Erythroblast (primary cell): Measurements from ENCODE around the gene CMC1.
"Not testable (repeated sequence)": the region's sequence is repeated elsewhere in the genome, so short reads cannot be mapped to it uniquely, and the experiment has no call there.

Experiments
- DNase-seq, 2 experiments: peaks; one replicate each; lab custom pipeline; 2025; lab: John Stamatoyannopoulos, UW
- GATA1 ChIP-seq: IDR thresholded peaks from 2 replicates; pipeline ENCODE4 v1.6.1; 2011; ENCODE audit warnings: low read depth, mild to moderate bottlenecking, control low read depth, low read length, moderate library complexity
- POLR2A ChIP-seq: IDR thresholded peaks from 2 replicates; pipeline ENCODE4 v1.6.1; 2011; ENCODE audit warnings: mild to moderate bottlenecking, low read length

CMC1 gene

DNA sequence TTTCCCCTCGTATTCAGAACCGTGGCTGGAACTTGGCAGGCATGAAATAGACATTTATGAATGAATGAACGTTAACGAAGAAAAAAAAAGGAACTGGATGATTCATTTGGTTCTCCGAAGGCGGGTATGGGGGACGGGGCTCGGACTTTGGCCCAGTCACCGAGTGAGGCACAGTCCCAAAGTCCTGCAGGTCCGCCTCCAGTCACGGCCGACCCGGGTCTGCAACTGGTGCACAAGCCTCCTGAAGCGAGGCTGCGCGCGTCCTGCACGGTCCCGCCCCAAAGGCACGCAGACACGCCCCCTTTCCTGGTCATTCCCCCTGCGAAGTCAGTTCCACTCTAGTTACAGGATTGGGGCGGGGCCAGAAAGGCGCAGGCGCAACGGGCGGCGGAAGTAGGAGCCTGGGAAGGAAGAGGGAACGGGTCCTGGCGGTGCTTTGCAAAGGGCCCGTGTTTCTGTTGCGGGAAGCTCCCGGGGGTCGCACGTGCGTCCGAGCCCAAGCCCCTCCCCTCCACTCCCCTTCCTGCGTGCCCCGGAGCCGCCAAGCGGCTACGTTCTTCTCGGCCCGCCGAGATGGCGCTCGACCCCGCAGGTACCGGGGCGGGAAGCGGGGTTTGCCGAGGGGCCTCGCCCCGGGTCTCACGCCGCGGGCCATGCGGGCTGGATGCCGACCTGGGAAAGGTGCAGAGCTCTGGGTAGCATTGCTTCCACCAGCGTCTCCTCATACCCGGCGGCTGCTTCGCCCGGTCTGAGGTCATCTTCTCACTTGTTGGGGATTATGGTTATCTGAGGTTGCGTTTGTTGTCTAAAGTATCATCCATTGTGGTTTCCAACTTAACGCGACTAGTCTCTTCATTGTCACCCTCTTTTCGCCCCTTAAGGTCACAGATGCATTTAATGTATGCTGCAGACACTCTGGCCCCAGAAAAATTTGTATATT is at the start of gene CMC1:
Gene CMC1 (plus strand): TSS at position 399 of the 940 bp plus-strand sequence. CDS start 175 bp downstream, at position 574.
- TF ChIP-seq GATA1 (no peak), POLR2A (peak; percentile 90)
- peak; percentile 94 for DNase-seq

- TF ChIP-seq GATA1 (no peak), POLR2A (no peak)
- no peak for DNase-seq
Measured at GRCh38 chr3:28198161-28198560, 43.3 kb upstream of the CMC1 start.

DNA sequence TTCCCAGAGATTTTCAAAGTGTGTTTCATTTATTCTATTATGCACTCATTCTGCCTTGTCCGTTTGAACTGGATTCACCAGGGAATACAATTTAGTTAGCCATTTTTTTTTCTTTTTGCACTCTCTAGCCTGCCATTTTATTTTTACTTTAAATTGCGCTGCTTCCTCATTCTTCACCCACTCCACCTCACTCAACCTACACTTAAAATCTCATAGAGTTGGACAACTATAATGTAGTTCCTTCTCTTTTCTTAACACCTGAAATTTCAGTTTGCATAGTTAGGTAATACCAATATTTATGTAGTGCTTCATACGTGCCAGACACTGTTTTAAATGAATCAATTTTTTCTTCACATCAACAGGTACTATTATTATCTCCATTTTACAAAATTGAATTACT is 42.4 kb upstream of the CMC1 start:
- DNase-seq = no peak
- TF ChIP-seq GATA1 (no peak), POLR2A (no peak)

DNA sequence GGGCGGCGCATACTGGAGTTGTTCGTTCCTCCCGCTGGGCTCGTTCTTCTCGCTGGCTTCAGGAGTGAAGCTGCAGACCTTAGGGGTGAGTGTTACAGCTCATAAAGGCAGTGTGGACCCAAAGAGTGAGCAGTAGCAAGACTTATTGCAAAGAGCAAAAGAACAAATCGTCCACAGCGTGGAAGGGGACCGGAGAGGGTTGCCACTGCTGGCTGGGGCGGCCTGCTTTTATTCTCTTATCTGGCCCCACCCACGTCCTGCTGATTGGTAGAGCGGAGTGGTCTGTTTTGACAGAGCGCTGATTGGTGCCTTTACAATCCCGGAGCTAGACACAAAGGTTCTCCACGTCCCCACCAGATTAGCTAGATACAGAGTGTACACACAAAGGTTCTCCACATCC is 41.8 kb upstream of the CMC1 start:
- DNase-seq = not testable (repeated sequence)

GRCh38 chr3:28200366-28200848 is 41.0 kb upstream of the CMC1 start:
- not testable (repeated sequence) for DNase-seq

DNA sequence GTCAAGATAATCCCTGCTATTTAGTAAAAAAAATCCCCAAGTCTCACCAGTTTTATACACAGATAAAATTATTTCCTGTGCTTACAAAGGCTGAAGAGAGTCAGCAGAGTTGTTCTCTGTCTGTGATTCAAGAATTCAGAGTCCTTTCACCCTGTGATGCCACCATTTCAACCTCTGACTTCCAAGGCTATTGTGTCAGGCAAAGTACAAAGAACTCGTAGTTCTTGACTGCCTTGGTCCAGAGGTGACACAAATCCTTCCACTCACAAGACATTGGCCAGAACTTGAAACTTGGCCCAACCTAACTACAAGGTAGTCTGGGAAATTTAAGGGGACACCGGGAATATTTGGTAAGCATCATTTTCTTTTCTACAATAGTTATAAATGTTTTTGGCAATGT is 34.9 kb upstream of the CMC1 start:
- DNase-seq = no peak
- TF ChIP-seq GATA1 = no peak
- TF ChIP-seq POLR2A = no peak

DNA sequence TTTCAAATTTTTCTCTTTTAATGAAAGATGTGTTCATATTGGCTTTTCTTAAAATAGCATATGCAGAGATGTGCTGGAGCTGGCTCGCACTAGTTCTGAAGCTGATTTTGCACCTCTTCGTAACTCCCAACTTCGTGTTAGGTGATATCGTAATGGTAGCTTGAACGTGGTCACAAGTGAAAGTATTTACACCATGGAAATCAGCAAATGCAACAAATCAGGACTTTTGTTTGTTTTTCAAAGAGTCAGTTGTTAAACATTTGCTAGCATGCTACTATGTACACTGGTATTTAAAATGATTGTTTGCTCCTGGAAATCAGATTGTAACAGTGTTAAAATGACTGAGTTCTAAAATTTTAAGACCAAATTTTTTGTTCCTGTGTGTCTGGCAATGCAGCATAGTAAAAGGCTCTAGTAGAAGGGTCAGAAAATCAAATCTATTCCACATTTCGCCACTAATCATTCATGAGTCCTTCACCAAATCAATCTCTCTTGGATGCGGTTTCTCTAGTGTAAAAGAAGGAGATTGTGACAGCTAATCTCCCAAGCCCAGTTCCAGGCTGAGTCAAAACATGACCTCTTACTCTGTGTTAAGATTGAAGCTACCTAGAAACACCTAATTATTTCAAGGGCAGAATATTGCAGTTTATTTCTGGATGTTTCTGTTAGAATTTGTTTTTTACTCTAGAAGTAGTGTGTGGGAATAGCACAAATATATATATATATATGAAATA is 34.3 kb upstream of the CMC1 start:
- no peak for TF ChIP-seq GATA1
- no peak for TF ChIP-seq POLR2A
- no peak for DNase-seq

- DNase-seq = no peak
- TF ChIP-seq GATA1 (no peak), POLR2A (no peak)
Measured at GRCh38 chr3:28210968-28211713, 30.3 kb upstream of the CMC1 start.

DNA sequence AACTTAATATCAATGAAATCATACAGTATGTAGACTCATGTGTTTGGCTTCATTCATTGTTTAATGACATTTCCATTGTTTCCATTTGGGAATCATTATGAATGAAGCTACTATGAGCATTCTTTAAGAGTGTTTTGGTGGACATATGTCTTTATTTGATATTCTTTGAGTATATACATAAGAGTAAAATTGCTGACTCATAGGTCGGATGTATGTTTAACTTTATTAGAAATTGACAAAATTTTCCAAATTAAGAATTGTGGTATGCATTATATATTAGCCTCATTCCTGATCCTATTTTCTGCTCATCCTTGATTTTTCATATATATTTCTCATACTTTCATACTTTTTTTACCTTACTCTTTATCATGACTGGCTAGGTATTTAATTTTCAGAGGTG is 28.7 kb upstream of the CMC1 start:
- no peak for TF ChIP-seq GATA1
- TF ChIP-seq POLR2A = no peak
- DNase-seq = no peak

DNA sequence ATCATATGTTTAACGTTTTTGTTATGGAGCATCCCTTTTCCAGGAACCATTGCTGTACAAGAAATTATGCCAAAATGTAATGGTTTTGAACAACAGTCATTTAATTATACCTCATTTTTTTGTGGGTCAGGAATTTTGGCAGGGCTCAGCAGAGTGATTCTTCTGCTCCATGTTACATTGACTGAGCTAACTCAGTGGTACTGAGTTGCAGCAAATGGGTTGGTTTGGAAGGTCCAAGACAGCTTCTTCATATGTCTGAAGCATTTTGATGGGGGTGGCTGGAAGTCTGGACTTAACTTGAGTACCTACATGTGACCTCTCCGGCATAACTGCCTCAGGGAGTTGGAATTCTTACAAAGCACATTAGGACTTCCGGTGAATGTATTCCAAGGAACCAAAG is 26.0 kb upstream of the CMC1 start:
- no peak for TF ChIP-seq POLR2A
- TF ChIP-seq GATA1 = no peak
- DNase-seq = no peak

DNA sequence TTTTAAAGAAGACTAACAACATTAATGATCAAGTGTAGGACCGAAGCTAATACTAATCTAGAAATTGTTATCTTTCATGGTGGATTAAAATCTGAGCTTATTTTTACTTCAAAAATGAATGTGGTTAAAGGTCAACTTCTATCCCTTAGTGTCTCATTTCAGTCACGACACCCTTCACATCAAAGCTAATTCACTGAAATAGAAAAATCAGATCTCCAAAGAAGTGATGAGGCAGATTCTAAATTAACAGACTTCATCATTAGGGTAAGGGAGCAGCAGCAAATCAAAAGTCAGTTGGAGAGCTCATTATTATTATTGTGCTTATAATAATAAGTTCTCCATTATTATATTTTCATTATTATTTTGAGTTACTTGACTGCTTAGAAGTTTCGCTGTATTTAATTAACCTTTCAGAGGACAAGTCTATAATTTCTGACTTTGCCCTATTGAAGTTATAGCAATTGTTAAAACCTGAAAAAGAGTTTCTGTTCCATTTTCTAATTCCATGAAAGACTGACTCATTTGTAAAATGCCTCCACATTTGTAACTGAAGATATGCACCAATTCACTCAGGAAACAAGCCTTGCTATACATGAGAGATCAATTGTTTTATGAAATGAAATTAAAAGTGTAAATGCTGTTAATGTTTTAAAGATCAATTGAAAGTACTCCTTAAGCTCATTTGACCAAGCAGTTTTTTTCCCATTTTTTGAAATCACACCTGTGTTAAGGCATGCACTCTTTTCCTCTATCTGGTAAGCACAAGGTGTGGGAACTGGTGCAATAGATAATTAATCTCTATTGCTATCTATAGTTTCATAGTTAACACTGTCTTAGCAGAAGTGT is 23.1 kb upstream of the CMC1 start:
- TF ChIP-seq POLR2A (no peak), GATA1 (no peak)
- DNase-seq = no peak

- no peak for TF ChIP-seq GATA1
- no peak for TF ChIP-seq POLR2A
Measured at GRCh38 chr3:28218917-28219198, 22.6 kb upstream of the CMC1 start.

GRCh38 chr3:28224430-28224829 is 17.0 kb upstream of the CMC1 start:
- DNase-seq = no peak
- TF ChIP-seq POLR2A (no peak), GATA1 (no peak)

More at GRCh38 chr3:28218917-28219198, 22.6 kb upstream of the CMC1 start:
- DNase-seq = no peak
